HuH-7.5 (cell line): ENCODE measurements around the gene ADSS1.

ENCODE experiments used
- DNase-seq: peaks from one replicate; pipeline ENCODE4 v3.0.0; 2011; ENCODE audit warnings: low spot score

The ADSS1 gene

GRCh38 chr14:104770851-104771272, 46.8 kb downstream of the ADSS1 start:
- no peak for DNase-seq

- DNase-seq = no peak
Observed at GRCh38 chr14:104771374-104771773, 47.3 kb downstream of the ADSS1 start.

DNA sequence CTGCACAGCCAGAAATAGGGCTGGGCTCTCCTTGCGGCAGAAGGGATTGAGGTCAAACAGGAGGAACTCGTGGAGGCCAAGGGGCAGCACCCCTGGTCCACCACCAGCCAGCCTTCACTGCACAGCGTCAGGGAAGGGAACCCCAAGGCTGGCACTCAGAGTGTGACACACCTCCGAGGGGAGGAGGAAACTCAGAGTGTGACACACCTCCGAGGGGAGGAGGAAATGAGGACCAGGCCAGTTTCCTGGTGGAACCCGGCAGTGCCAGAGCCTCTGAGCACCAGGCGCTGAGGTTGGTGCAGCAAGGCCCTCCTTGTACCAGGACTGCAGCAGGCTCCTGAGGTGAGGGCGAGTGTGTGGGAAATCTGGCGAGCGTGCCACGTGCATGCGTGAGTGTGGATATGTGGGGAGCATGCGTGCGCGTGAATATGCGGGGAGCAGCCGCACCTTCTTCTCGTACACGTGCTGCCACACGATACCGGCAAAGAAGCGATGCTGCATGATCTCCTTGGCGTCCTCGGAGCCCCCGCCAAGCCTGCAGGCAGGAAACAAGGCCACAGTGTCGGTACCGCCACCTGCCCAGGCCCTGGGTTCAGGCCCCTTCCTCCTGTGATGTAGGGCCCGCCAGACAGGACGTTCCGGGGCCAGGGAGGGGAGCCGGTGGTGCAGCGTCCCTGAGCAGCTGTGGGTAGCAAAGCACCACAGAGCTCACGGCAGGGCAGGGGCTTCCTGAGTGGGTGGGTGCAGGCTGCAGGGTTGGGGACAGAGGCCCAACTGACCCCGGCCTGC, 48.1 kb downstream of the ADSS1 start:
- no peak for DNase-seq

- no peak for DNase-seq
Observed at GRCh38 chr14:104772707-104773504, 48.9 kb downstream of the ADSS1 start.

- no peak for DNase-seq
Observed at GRCh38 chr14:104773505-104774452, 49.8 kb downstream of the ADSS1 start.

DNA sequence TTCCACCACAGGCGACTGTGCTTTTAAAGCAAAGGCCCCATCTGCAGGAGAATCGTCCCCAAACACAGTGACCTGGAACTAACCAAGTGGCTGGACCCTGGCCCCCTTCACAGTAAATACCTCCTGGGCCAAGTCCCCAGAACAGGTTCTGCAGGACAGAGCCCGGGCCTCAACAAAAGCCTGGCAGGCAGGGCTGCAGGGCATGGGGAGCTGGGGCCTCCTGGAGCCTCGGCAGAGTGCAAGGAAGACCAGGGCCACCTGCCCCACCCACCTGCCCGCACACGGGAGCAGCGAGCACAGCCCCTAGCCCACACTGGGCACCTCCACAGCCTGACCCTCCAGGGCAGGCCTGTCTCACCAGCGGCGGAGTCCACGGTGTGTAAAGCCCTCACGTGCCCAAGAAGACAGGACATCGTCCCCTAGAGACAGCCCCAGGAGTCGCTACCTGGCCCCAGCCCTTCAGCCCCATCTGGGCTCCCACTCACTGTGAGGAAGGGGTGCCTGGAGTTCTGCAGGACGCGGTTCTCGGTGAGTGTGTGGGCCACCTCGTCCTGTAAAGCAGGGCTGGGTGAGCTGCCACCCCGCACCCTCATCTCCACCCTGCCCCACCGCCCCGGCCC, 50.5 kb downstream of the ADSS1 start:
- no peak for DNase-seq

GRCh38 chr14:104775073-104775489, 51.1 kb downstream of the ADSS1 start:
- DNase-seq = no peak

DNA sequence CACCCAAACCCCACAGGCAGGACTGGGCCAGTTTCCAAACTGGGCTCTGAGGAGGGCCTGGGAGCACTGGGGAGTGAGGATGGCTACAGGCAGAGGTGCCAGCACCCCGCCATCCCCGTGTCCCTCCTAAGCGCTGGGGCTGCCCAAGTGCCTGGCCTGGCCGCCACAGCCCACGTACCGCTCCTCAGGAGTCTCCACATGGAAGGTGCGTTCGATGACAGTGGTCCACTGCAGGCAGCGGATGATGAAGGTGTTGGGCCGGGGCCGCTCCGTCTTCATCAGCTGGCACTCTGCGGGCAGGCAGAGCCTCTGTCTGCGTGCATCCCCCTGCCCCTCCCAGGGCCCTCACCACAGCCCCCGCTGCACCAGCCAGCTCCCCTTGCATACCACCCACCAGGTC, 52.5 kb downstream of the ADSS1 start:
- no peak for DNase-seq

GRCh38 chr14:104776961-104777807, 53.2 kb downstream of the ADSS1 start:
- DNase-seq = no peak

DNA sequence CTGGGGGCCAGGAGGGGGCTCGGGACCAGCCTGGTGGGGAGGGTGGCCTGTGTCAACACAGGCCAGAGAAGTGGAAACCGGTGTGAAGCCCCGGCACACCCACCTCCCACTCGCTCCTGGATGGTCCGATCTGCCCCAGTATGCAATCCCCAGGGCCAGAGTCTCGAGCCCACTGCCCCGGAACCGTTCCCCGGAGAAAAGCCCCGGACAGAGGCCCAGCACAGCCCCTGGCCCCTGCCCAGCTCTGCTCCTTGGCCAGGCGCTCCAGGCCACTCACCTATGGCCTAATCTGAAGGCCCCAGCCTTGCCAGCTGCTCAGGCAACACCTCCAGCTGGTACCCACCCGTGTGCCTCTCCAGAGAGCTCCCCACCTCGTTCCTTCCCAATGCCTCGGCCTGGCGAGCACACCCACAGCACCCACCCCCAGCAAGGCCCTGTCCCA, 53.8 kb downstream of the ADSS1 start:
- no peak for DNase-seq

DNA sequence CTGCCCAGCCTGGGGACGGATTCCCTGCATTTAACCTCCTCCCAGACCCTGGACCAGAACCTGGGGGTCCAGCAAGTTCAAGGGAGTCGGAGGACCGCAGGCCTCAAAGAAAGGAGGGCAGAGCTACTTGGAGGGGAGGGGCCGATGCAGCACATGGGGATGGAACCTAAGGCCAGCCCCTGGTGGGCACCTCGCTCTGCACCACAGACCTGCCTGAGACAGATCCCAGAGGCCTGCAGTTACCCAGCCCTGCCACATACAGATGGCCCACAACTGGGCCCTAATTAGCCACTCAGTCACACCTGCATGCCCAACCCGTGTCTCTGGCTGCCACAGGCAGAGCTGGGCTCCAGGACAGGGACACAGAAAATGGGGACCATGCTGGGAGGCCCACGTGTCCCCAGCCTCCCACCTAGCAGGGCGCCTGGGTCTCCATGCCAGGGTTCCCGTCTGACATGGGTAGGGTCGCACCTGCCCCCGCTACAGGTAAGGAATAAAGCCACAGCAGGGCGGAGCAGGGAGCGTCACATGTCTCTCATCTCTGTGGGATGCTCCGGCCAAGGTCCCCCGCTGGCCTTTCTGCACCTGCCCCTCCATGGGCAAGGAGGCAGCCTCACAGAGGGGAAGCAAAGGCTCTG, 54.8 kb downstream of the ADSS1 start:
- DNase-seq = no peak

- DNase-seq = no peak
Observed at GRCh38 chr14:104779776-104780512, 55.9 kb downstream of the ADSS1 start.

DNA sequence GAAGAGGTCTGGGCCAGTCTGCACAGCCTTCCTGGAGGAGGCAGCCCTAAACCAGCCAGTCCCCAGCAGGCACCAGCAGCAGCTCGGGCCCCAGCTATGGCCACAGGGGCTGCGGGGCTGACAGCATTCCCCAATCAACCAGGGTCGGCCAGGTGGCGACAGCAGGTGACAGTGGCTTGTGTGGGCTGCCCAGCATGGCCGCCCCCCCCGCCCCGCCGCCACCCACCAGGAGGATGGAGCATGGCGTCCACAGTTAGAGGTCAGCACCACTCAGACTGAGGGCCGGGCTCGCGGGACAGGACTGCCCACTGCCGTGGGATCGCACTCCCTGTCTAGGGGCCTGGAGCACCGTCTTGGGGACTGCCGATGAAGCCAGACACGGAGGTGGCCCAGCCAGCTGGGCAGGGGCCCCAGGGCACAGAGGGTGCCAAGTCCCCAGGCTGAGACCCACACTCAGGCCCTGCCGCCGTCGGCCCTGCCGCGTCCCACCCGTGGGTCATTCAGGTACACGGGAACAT, 56.5 kb downstream of the ADSS1 start:
- DNase-seq = no peak

- DNase-seq = no peak
Observed at GRCh38 chr14:104781271-104782077, 57.4 kb downstream of the ADSS1 start.

- no peak for DNase-seq
Observed at GRCh38 chr14:104782086-104782807, 58.2 kb downstream of the ADSS1 start.

DNA sequence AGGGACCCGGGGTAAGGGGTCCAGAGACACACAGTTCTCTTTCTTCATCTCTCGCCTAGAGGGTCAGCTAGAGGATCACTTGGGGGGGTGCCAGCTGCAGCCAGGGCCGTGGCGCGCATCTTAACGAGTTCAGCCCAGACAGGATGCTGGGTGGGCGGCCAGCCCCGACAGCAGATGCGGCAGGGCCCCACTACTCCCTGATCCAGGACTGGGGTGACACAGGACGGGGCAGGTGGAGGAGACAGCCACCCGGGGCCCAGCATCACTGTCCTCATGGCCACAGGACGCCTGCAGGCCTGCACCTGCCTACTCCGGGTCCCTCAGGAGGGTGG, 58.7 kb downstream of the ADSS1 start:
- no peak for DNase-seq

DNA sequence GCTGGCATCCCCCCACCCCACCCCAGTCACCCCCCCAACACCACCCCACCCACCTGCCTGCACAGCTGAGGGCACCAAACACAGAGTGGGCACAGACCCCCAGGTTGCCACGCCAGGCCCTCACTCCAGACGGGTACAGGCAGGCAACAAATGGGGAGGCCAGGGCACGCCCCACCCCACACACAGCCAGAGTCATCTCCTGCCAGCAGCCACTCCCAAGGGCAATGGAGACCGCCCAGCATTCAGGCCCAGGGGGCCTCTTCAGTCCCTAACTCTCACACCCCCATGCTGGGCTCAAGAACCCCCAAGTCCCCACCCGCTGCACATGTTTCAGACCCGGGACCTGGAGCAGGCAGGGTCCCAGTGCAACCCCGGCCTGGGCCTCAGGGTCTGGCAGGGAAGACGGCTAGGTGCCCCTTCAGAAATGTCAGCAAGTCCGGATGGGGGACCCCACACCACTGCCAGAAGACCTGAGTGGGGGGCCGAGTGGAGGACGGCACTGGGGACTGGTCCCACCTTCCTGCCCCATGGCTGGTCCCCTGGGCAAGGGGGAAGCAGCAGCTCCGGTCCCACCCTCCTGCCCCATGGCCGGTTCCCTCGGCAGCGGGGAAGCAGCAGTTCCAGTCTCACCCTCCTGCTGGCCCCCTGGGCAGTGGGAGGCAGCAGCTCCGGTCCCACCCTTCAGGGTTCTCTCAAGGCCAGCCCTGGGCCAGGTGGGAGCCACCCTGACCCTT, 59.6 kb downstream of the ADSS1 start:
- DNase-seq = no peak
